Panc1 (cell line): Measurements from ENCODE around the gene EPHB2. TPM values are rescaled to one million over a fixed set of nuclear protein-coding genes. Genes with fewer than 3 reads are reported as not detected.

Source experiments
- ATAC-seq: fragments of 200-7000 bp; cut with Tn5 transposase; 2 replicates; pipeline ENCODE4 v1.9.1; 2020; ENCODE audit warnings: mild to moderate bottlenecking, moderate library complexity
- BruUV-seq: library from RNA; stranded (reverse); fragments of 400-500 nt; replicated peaks from 2 replicates; lab custom pipeline; 2021; lab: Mats Ljungman, UMichigan
- CTCF ChIA-PET: fragments of 300-600 bp; sonication (Branson Sonifier 250); formaldehyde crosslinking; loops from one replicate; lab custom pipeline; 2022; ENCODE audit warnings: antibody characterized with exemption; lab: Charles Lee
- POLR2A ChIA-PET: fragments of 300-600 bp; sonication (Branson Sonifier 250); formaldehyde crosslinking; loops from one replicate; lab custom pipeline; 2022; ENCODE audit warnings: antibody characterized with exemption; lab: Charles Lee
- DNase-seq: peaks from one replicate; pipeline ENCODE4 v3.0.0-alpha.2; 2010; ENCODE audit warnings: low read depth, low spot score
- H3K27ac ChIP-seq: 2 replicates; pipeline ENCODE4 v1.5.1; 2011; ENCODE audit warnings: mild to moderate bottlenecking, low read length, inconsistent platforms
- H3K27me3 ChIP-seq: fragments of 200-500 bp; sonication (Bioruptor generic); 2 replicates; pipeline ENCODE4 v1.6.0; 2014; ENCODE audit warnings: low read length, inconsistent platforms; ENCODE audit not compliant: control insufficient read depth, insufficient read depth
- H3K36me3 ChIP-seq: fragments of 200-500 bp; sonication (Bioruptor generic); 2 replicates; pipeline ENCODE4 v1.5.1; 2014; ENCODE audit warnings: inconsistent platforms, mild to moderate bottlenecking, low read length, moderate library complexity; ENCODE audit not compliant: control insufficient read depth, insufficient read depth
- H3K4me1 ChIP-seq: 2 replicates; pipeline ENCODE4 v1.5.1; 2011; ENCODE audit warnings: inconsistent platforms, mild to moderate bottlenecking, low read length, moderate library complexity; ENCODE audit not compliant: control insufficient read depth, insufficient read depth
- H3K4me3 ChIP-seq, 2 experiments: 2 replicates each; pipeline ENCODE4 v1.5.1; 2011 to 2012; ENCODE audit warnings: low read depth in 2 of 2, low read length in 2 of 2, mild to moderate bottlenecking in 2 of 2, inconsistent platforms in 1 of 2, moderate library complexity in 1 of 2
- H3K9me3 ChIP-seq: fragments of 200-500 bp; sonication (Bioruptor generic); 2 replicates; pipeline ENCODE4 v1.5.1; 2014; ENCODE audit warnings: low read depth, mild to moderate bottlenecking, inconsistent platforms, low read length, moderate library complexity; ENCODE audit not compliant: control insufficient read depth, insufficient read depth
- POLR2AphosphoS5 ChIP-seq: IDR thresholded peaks from 2 replicates; pipeline ENCODE4 v1.6.1; 2012; ENCODE audit warnings: mild to moderate bottlenecking, low read depth, low read length, moderate library complexity
- SIN3A ChIP-seq: IDR thresholded peaks from 2 replicates; pipeline ENCODE4 v1.6.1; 2012; ENCODE audit warnings: low read depth, mild to moderate bottlenecking, low read length, moderate library complexity, borderline replicate concordance; ENCODE audit not compliant: insufficient read depth
- TCF7L2 ChIP-seq: IDR thresholded peaks from 2 replicates; pipeline ENCODE4 v1.6.1; 2011; ENCODE audit warnings: mild to moderate bottlenecking, low read depth, low read length, inconsistent platforms
- in situ Hi-C: cut with HindIII; loops from 2 replicates; pipeline ENCODE4 v1.10.0; 2016; ENCODE audit warnings: low sequenced_read_pairs, low pct_unique_long_range_greater_than_20kb
- intact Hi-C: fragments of 100-400 bp; cut with micrococcal nuclease; formaldehyde crosslinking; loops from one replicate; pipeline ENCODE4 v1.10.0; 2022; ENCODE audit not compliant: unreplicated experiment
- total RNA-seq: library from RNA; stranded (reverse); gene quantifications from one replicate; pipeline ENCODE4 v1.2.1, GENCODE V29; 2021; ENCODE audit not compliant: unreplicated experiment
- TF ChIP-seq, protein P1 (sequence below): fragments of 450-650 bp; IDR thresholded peaks from 2 replicates; pipeline ENCODE4 v1.5.1; 2017; ENCODE audit warnings: mild to moderate bottlenecking
- TF ChIP-seq, protein P2 (sequence below), 2 experiments: IDR thresholded peaks; 2 replicates each; pipeline ENCODE4 v1.6.1; 2011 to 2012; ENCODE audit warnings: low read depth in 2 of 2, control low read depth in 1 of 2, low read length in 1 of 2, mild to moderate bottlenecking in 1 of 2, moderate library complexity in 1 of 2; ENCODE audit not compliant: insufficient read depth in 1 of 2

EPHB2 gene
- total RNA-seq, 1 experiment from 2014 or later: 29.0 TPM

GRCh38 chr1:22870201-22870871, 159.7 kb downstream of the EPHB2 start:
- H3K27me3 ChIP-seq: no peaks in the 10 kb centered on the region
- ATAC-seq: no peak
- TF ChIP-seq, protein P1, sequence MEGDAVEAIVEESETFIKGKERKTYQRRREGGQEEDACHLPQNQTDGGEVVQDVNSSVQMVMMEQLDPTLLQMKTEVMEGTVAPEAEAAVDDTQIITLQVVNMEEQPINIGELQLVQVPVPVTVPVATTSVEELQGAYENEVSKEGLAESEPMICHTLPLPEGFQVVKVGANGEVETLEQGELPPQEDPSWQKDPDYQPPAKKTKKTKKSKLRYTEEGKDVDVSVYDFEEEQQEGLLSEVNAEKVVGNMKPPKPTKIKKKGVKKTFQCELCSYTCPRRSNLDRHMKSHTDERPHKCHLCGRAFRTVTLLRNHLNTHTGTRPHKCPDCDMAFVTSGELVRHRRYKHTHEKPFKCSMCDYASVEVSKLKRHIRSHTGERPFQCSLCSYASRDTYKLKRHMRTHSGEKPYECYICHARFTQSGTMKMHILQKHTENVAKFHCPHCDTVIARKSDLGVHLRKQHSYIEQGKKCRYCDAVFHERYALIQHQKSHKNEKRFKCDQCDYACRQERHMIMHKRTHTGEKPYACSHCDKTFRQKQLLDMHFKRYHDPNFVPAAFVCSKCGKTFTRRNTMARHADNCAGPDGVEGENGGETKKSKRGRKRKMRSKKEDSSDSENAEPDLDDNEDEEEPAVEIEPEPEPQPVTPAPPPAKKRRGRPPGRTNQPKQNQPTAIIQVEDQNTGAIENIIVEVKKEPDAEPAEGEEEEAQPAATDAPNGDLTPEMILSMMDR: no peak
- TF ChIP-seq, protein P2, sequence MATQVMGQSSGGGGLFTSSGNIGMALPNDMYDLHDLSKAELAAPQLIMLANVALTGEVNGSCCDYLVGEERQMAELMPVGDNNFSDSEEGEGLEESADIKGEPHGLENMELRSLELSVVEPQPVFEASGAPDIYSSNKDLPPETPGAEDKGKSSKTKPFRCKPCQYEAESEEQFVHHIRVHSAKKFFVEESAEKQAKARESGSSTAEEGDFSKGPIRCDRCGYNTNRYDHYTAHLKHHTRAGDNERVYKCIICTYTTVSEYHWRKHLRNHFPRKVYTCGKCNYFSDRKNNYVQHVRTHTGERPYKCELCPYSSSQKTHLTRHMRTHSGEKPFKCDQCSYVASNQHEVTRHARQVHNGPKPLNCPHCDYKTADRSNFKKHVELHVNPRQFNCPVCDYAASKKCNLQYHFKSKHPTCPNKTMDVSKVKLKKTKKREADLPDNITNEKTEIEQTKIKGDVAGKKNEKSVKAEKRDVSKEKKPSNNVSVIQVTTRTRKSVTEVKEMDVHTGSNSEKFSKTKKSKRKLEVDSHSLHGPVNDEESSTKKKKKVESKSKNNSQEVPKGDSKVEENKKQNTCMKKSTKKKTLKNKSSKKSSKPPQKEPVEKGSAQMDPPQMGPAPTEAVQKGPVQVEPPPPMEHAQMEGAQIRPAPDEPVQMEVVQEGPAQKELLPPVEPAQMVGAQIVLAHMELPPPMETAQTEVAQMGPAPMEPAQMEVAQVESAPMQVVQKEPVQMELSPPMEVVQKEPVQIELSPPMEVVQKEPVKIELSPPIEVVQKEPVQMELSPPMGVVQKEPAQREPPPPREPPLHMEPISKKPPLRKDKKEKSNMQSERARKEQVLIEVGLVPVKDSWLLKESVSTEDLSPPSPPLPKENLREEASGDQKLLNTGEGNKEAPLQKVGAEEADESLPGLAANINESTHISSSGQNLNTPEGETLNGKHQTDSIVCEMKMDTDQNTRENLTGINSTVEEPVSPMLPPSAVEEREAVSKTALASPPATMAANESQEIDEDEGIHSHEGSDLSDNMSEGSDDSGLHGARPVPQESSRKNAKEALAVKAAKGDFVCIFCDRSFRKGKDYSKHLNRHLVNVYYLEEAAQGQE (IDR thresholded peaks at IDR 0.05; ENCODE audit: insufficient read depth in 1 of 2, low read depth in 2 of 2, low read length in 1 of 2): no peak
- no peak for TF ChIP-seq TCF7L2
- no peak for TF ChIP-seq POLR2AphosphoS5
- no peak for TF ChIP-seq SIN3A
- no peaks in the 10 kb centered on the region for H3K4me1 ChIP-seq
- H3K9me3 ChIP-seq: no peaks in the 10 kb centered on the region
- intact Hi-C loops: no loop called here
- ChIA-PET CTCF (no interaction called here), POLR2A (no interaction called here)
- no peak for DNase-seq
- no peak overlapping the region for H3K27ac ChIP-seq
- no peaks in the 10 kb centered on the region for H3K36me3 ChIP-seq
- no peak overlapping the region for H3K4me3 ChIP-seq
- in situ Hi-C loops: no loop called here
- no TSS peak for BruUV-seq

- Histone ChIP-seq H3K9me3 (no peaks in the 10 kb centered on the region), H3K4me3 (no peak overlapping the region), H3K36me3 (no peaks in the 10 kb centered on the region), H3K4me1 (no peaks in the 10 kb centered on the region), H3K27me3 (no peaks in the 10 kb centered on the region), H3K27ac (no peak overlapping the region)
- TF ChIP-seq SIN3A (no peak), POLR2AphosphoS5 (no peak), TCF7L2 (no peak)
- TF ChIP-seq, protein P1: no peak
- TF ChIP-seq, protein P2 (IDR thresholded peaks at IDR 0.05; ENCODE audit: insufficient read depth in 1 of 2, low read depth in 2 of 2, low read length in 1 of 2): no peak
- in situ Hi-C loops: no loop called here
- ChIA-PET POLR2A (no interaction called here), CTCF (interaction anchor here (0.6 kb wide), 1 partner anchor 207 kb away, joined by 5 read pairs; no protein-coding TSS in a partner anchor)
- no peak for ATAC-seq
- no peak for DNase-seq
- intact Hi-C loops: no loop called here
- no TSS peak for BruUV-seq
These were observed 162.5 kb downstream of the EPHB2 start for GRCh38 chr1:22872981-22873664.
